Measurements from ENCODE around the gene PLXNB3. TPM values are rescaled to one million over a fixed set of nuclear protein-coding genes. Genes with fewer than 3 reads are reported as not detected.
A peak's percentile ranks its signal among the peaks of the same experiment; 100 is the strongest.

Gene PLXNB3
- total and polyA plus RNA-seq, 2 donors (not counting 1 experiment from before 2014, with no cell fraction given) = 0.25 TPM; not detected in 1

GRCh38 chrX:153794018-153794896 is 30.2 kb downstream of the PLXNB3 start, which contains the start of the genes IDH3G and SSR4:
Gene IDH3G, minus strand, starts transcription at chrX:153794375. Its CDS starts 49 bp downstream, at chrX:153794326.
Gene SSR4, plus strand, starts transcription at chrX:153794668. Its CDS starts 20 bp downstream, at chrX:153794688.
- no peaks in the 10 kb centered on the region for H3K27me3 ChIP-seq (replicated peaks in 1 of 4; ENCODE audit: control extremely low read depth in 1 of 4, control insufficient read depth in 3 of 4, insufficient read depth in 4 of 4, low read length in 3 of 4)
- intact Hi-C loops (cut with micrococcal nuclease) = loop anchor here (1.0 kb wide), 2 partner anchors 70 to 134 kb away; partner anchors contain the start of genes ABCD1 and BCAP31
- peak; percentile 92 for ATAC-seq (ENCODE audit: low read depth)
- POLR2A ChIA-PET = interaction anchor here (0.5 to 1.5 kb wide), 5 partner anchors 70 to 240 kb away, joined by 3 to 11 read pairs (median 6); partner anchors contain the start of gene BCAP31
- H3K4me1 ChIP-seq (ENCODE audit: control insufficient read depth in 2 of 2, insufficient read depth in 2 of 2, low read length in 2 of 2) = peaks cover 16 to 24% of the 10 kb centered on the region in 2 donors
- DNase-seq = peak; percentile 96
- peaks cover 0 to 15% of the 10 kb centered on the region in 2 experiments for H3K36me3 ChIP-seq (replicated peaks in 1 of 2; ENCODE audit: control extremely low read depth in 1 of 2, control insufficient read depth in 1 of 2, extremely low read depth in 1 of 2, insufficient read depth in 2 of 2, low read length in 1 of 2)
- H3K4me1 Mint-ChIP-seq = peaks cover 30% of the 10 kb centered on the region
- peak within 1 kb of the TSS; percentile 93 for H3K4me3 Mint-ChIP-seq
- peaks cover 8% of the 10 kb centered on the region for H4K20me1 ChIP-seq (ENCODE audit: control insufficient read depth, insufficient read depth, low read length, poor library complexity, severe bottlenecking)
- H3K79me2 ChIP-seq (ENCODE audit: control insufficient read depth, insufficient read depth, low read length) = peaks cover 61% of the 10 kb centered on the region
- TF ChIP-seq EZH2 (IDR thresholded peaks at IDR 0.05; ENCODE audit: borderline replicate concordance, insufficient read depth, low read depth, low read length, poor library complexity, severe bottlenecking) (no peak), CTCF (IDR thresholded peaks at IDR 0.05) (no peak)
- H3K9me3 ChIP-seq (ENCODE audit: control extremely low read depth in 1 of 3, control insufficient read depth in 2 of 3, insufficient read depth in 1 of 3, low read length in 2 of 3) = no peaks in the 10 kb centered on the region
- H3K4me3 ChIP-seq (ENCODE audit: control extremely low read depth in 1 of 5, extremely low read depth in 1 of 5, insufficient read depth in 1 of 5, low read depth in 2 of 5, low read length in 4 of 5) = peak within 1 kb of the TSS; percentile 43 to 80 (median 80)
- peak within 1 kb of the TSS; percentile 97 for H3K27ac Mint-ChIP-seq
- no peaks in the 10 kb centered on the region for H3K9me3 Mint-ChIP-seq (ENCODE audit: insufficient read depth)
- peak within 1 kb of the TSS; percentile 84 for H2AFZ ChIP-seq (ENCODE audit: insufficient read depth, low read depth, low read length, poor library complexity, severe bottlenecking)
- no peaks in the 10 kb centered on the region for H3K27me3 Mint-ChIP-seq
- H3K27ac ChIP-seq (ENCODE audit: low read length in 2 of 2) = peak within 1 kb of the TSS; percentile 87 to 90
- peak within 1 kb of the TSS; percentile 78 for H3K9ac ChIP-seq (ENCODE audit: low read length)
- CTCF ChIA-PET = interaction anchor here (0.7 to 2.6 kb wide), 3 partner anchors 129 to 153 kb away, joined by 3 to 9 read pairs (median 5); no protein-coding TSS in a partner anchor
- under 1% methylated on average over 84 of the region's 92 CpGs for WGBS (ENCODE audit: insufficient coverage)
- peak within 1 kb of the TSS; percentile 81 for H3K4me2 ChIP-seq (replicated peaks; ENCODE audit: low read depth, low read length, poor library complexity, severe bottlenecking)

Data from B cell (primary cell).